Fibroblast of lung (primary cell): Measurements from ENCODE around the gene TLK2.
"Not testable (repeated sequence)": the region's sequence is repeated elsewhere in the genome, so short reads cannot be mapped to it uniquely, and the experiment has no call there.

ENCODE experiments used
- EZH2 ChIP-seq: IDR thresholded peaks from 2 replicates; pipeline ENCODE4 v1.5.1; 2012; ENCODE audit warnings: low read length, control low read depth, mild to moderate bottlenecking; ENCODE audit errors: missing control alignments
- TF ChIP-seq, protein P1 (sequence below), 2 donors: IDR thresholded peaks in 1 of 2; conservative IDR thresholded peaks in 1 of 2; 1 replicate in 1 of 2; 2 replicates in 1 of 2; pipeline ENCODE4 v1.5.1; 2011 to 2012; ENCODE audit warnings: low read length in 2 of 2, control low read depth in 1 of 2, inconsistent platforms in 1 of 2, low read depth in 1 of 2, mild to moderate bottlenecking in 1 of 2

DNA sequence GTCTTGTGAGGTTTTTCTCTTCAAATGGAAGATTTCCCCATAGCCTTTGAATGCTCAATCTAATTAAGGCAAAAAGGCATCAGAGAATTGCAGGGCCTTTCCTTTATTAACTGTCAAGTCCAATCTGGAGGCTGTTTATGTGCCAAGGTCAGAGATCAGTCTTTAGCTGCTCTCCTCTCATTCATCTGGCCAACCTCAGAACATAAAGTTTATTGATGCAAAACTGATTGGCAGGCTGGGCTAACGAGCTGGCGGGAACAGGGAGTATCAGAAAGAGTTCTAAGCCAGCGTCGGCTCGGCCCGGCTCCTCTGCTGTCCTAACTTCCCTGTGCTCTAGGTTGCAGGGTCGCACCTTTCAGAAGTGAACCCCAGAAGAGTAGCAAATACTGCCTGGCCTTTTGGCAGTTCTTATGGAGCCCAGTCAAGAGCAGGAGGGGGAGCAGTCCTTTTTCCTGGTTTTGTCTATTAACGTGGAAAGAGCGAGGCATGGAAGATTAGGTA lies 7.2 kb upstream of the TLK2 start:
- TF ChIP-seq, protein P1, sequence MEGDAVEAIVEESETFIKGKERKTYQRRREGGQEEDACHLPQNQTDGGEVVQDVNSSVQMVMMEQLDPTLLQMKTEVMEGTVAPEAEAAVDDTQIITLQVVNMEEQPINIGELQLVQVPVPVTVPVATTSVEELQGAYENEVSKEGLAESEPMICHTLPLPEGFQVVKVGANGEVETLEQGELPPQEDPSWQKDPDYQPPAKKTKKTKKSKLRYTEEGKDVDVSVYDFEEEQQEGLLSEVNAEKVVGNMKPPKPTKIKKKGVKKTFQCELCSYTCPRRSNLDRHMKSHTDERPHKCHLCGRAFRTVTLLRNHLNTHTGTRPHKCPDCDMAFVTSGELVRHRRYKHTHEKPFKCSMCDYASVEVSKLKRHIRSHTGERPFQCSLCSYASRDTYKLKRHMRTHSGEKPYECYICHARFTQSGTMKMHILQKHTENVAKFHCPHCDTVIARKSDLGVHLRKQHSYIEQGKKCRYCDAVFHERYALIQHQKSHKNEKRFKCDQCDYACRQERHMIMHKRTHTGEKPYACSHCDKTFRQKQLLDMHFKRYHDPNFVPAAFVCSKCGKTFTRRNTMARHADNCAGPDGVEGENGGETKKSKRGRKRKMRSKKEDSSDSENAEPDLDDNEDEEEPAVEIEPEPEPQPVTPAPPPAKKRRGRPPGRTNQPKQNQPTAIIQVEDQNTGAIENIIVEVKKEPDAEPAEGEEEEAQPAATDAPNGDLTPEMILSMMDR (conservative IDR thresholded peaks at IDR 0.05 in 1 of 2, IDR thresholded peaks at IDR 0.05 in 1 of 2; ENCODE audit: low read depth in 1 of 2, low read length in 2 of 2) = not testable (repeated sequence)
- TF ChIP-seq EZH2 = not testable (repeated sequence)
